ENCODE data around the gene LCORL. TPM values are rescaled to one million over a fixed set of nuclear protein-coding genes. Genes with fewer than 3 reads are reported as not detected.

Gene LCORL
- total RNA-seq, 2 experiments from 2014 or later = 6.3 to 6.5 TPM

- Mint-ChIP-seq H3K9me3 (no peaks in the 10 kb centered on the region), H3K27ac (no peak overlapping the region), H3K36me3 (ENCODE audit: low read depth) (peaks cover 33% of the 10 kb centered on the region), H3K4me3 (no peak overlapping the region), H3K4me1 (ENCODE audit: low read depth) (no peaks in the 10 kb centered on the region), H3K27me3 (no peaks in the 10 kb centered on the region)
- Histone ChIP-seq H3K4me3 (ENCODE audit: low read length) (no peak overlapping the region), H3K27ac (ENCODE audit: low read depth in 1 of 2, low read length in 2 of 2) (no peak overlapping the region), H3K27me3 (ENCODE audit: control insufficient read depth in 1 of 2, insufficient read depth in 2 of 2, low read length in 2 of 2) (no peaks in the 10 kb centered on the region), H3K36me3 (ENCODE audit: insufficient read depth, low read length) (no peaks in the 10 kb centered on the region), H3K4me1 (ENCODE audit: insufficient read depth, low read length) (no peaks in the 10 kb centered on the region), H3K9me3 (ENCODE audit: control insufficient read depth in 1 of 2, insufficient read depth in 1 of 2, low read length in 2 of 2) (no peaks in the 10 kb centered on the region)
- DNase-seq = no peak
- ChIA-PET POLR2A (no interaction called here), CTCF (no interaction called here)
- TF ChIP-seq CTCF (IDR thresholded peaks at IDR 0.05) = no peak
- ATAC-seq (ENCODE audit: poor library complexity) = no peak
- intact Hi-C loops (cut with DNase I, micrococcal nuclease) = no loop called here
These were observed 79.8 kb downstream of the LCORL start for GRCh38 chr4:17941731-17942130.

GRCh38 chr4:17939054-17939453, 82.5 kb downstream of the LCORL start:
- POLR2A ChIA-PET = no interaction called here
- Mint-ChIP-seq H3K27me3 (no peaks in the 10 kb centered on the region), H3K36me3 (ENCODE audit: low read depth) (peaks cover 54% of the 10 kb centered on the region), H3K4me3 (no peak overlapping the region), H3K4me1 (ENCODE audit: low read depth) (no peaks in the 10 kb centered on the region), H3K27ac (no peak overlapping the region), H3K9me3 (peaks cover under 1% of the 10 kb centered on the region)
- TF ChIP-seq CTCF (IDR thresholded peaks at IDR 0.05) = no peak
- Histone ChIP-seq H3K27ac (ENCODE audit: low read depth in 1 of 2, low read length in 2 of 2) (no peak overlapping the region), H3K27me3 (ENCODE audit: control insufficient read depth in 1 of 2, insufficient read depth in 2 of 2, low read length in 2 of 2) (no peaks in the 10 kb centered on the region), H3K36me3 (ENCODE audit: insufficient read depth, low read length) (no peaks in the 10 kb centered on the region), H3K4me3 (ENCODE audit: low read length) (no peak overlapping the region), H3K4me1 (ENCODE audit: insufficient read depth, low read length) (no peaks in the 10 kb centered on the region), H3K9me3 (ENCODE audit: control insufficient read depth in 1 of 2, insufficient read depth in 1 of 2, low read length in 2 of 2) (no peaks in the 10 kb centered on the region)
- DNase-seq (no peak), ATAC-seq (ENCODE audit: poor library complexity) (no peak)
- intact Hi-C loops (cut with DNase I, micrococcal nuclease) = no loop called here
- CTCF ChIA-PET = no interaction called here

GRCh38 chr4:17934286-17934685, 87.3 kb downstream of the LCORL start:
- intact Hi-C loops (cut with DNase I, micrococcal nuclease) = loop anchor here in 1 of 2 experiments (5.0 kb wide), 1 partner anchor 658 kb away; no protein-coding TSS in a partner anchor
- Histone ChIP-seq H3K27ac (ENCODE audit: low read depth in 1 of 2, low read length in 2 of 2) (no peak overlapping the region), H3K4me1 (ENCODE audit: insufficient read depth, low read length) (no peaks in the 10 kb centered on the region), H3K9me3 (ENCODE audit: control insufficient read depth in 1 of 2, insufficient read depth in 1 of 2, low read length in 2 of 2) (no peaks in the 10 kb centered on the region), H3K36me3 (ENCODE audit: insufficient read depth, low read length) (no peaks in the 10 kb centered on the region), H3K27me3 (ENCODE audit: control insufficient read depth in 1 of 2, insufficient read depth in 2 of 2, low read length in 2 of 2) (no peaks in the 10 kb centered on the region), H3K4me3 (ENCODE audit: low read length) (no peak overlapping the region)
- Mint-ChIP-seq H3K27me3 (no peaks in the 10 kb centered on the region), H3K4me3 (no peak overlapping the region), H3K36me3 (ENCODE audit: low read depth) (peaks cover 83% of the 10 kb centered on the region), H3K9me3 (peaks cover 4% of the 10 kb centered on the region), H3K4me1 (ENCODE audit: low read depth) (no peaks in the 10 kb centered on the region), H3K27ac (no peak overlapping the region)
- no peak for TF ChIP-seq CTCF (IDR thresholded peaks at IDR 0.05)
- no peak for ATAC-seq (ENCODE audit: poor library complexity)
- ChIA-PET CTCF (no interaction called here), POLR2A (no interaction called here)
- no peak for DNase-seq

All from CD4-positive, alpha-beta T cell (primary cell).